ENCODE results near the gene CD79B. TPM values are rescaled to one million over a fixed set of nuclear protein-coding genes. Genes with fewer than 3 reads are reported as not detected.

The CD79B gene
- total and polyA plus RNA-seq, 10 of the 15 experiments (the other 5 are each of a cell fraction or from before 2014, with no cell fraction given) = 17.5 to 148 (median 79.1) TPM

DNA sequence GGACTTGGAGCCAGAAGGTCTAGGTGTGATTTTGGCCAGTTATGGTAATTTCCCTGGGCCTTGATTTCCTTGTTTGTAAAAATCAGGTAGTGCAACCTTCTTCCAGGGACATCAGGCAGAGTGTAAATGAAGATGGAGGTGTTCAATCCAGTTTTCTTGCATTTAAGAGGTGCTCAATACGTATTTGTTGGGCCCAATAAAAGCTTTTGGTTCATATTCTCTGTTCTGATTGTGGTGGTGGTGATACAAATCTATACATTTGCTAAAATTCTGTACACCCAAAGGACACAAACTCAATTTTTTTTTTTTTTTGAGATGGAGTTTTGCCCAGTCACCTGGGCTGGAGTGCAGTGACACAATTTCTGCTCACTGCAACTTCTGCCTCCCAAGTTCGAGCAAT is 6.0 kb downstream of the CD79B start:
- no peaks in the 10 kb centered on the region for H4K20me1 ChIP-seq (ENCODE audit: control insufficient read depth, insufficient read depth)
- ChIA-PET POLR2A (interaction anchor here (0.7 to 3.2 kb wide), 4 partner anchors 20 to 374 kb away, joined by 3 to 25 read pairs (median 4); partner anchors contain the start of gene ICAM2), RAD21 (ENCODE audit: unreplicated experiment) (interaction anchor here (0.9 to 3.0 kb wide), 5 partner anchors 20 to 207 kb away, joined by 3 to 29 read pairs (median 4); partner anchors contain the start of gene ICAM2), SMC1A (ENCODE audit: uncharacterized antibody, unreplicated experiment) (interaction anchor here (0.7 to 14.0 kb wide), 3 partner anchors 11 to 91 kb away, joined by 4 to 248 read pairs (median 4); no protein-coding TSS in a partner anchor), CTCF (interaction anchor here (1.2 to 17.4 kb wide), 5 partner anchors 20 to 207 kb away, joined by 3 to 481 read pairs (median 11); partner anchors contain the start of gene ICAM2)
- H3K4me3 ChIP-seq = no peak overlapping the region
- H3K27ac ChIP-seq (ENCODE audit: control insufficient read depth, insufficient read depth) = no peak overlapping the region; the same call in 1 of the 2 replicates
- in situ Hi-C loops (cut with MboI) = no loop called here
- TF ChIP-seq WRNIP1 (IDR thresholded peaks at IDR 0.05; ENCODE audit: borderline replicate concordance, low read depth, low read length) = no peak
- TF ChIP-seq MEF2A (IDR thresholded peaks at IDR 0.05; ENCODE audit: insufficient read depth, low read depth, low read length) = no peak
- no peak for TF ChIP-seq RCOR1 (conservative IDR thresholded peaks at IDR 0.05; ENCODE audit: low read depth, low read length)
- TF ChIP-seq, protein P1, sequence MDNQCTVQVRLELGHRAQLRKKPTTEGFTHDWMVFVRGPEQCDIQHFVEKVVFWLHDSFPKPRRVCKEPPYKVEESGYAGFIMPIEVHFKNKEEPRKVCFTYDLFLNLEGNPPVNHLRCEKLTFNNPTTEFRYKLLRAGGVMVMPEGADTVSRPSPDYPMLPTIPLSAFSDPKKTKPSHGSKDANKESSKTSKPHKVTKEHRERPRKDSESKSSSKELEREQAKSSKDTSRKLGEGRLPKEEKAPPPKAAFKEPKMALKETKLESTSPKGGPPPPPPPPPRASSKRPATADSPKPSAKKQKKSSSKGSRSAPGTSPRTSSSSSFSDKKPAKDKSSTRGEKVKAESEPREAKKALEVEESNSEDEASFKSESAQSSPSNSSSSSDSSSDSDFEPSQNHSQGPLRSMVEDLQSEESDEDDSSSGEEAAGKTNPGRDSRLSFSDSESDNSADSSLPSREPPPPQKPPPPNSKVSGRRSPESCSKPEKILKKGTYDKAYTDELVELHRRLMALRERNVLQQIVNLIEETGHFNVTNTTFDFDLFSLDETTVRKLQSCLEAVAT (IDR thresholded peaks at IDR 0.05) = no peak
- TF ChIP-seq EED (IDR thresholded peaks at IDR 0.05; ENCODE audit: low read depth) = no peak
- TF ChIP-seq MXI1 (IDR thresholded peaks at IDR 0.05; ENCODE audit: low read depth, low read length) = no peak
- no peak for TF ChIP-seq NR2C1 (IDR thresholded peaks at IDR 0.05)
- no peak for TF ChIP-seq EP300 (IDR thresholded peaks at IDR 0.05; ENCODE audit: borderline replicate concordance in 1 of 2, control insufficient read depth in 1 of 2, low read depth in 2 of 2, low read length in 2 of 2)
- no peak for TF ChIP-seq IRF4 (IDR thresholded peaks at IDR 0.05; ENCODE audit: low read depth, low read length)
- H3K27me3 ChIP-seq (replicated peaks in 1 of 2; ENCODE audit: control insufficient read depth in 2 of 2, insufficient read depth in 2 of 2, low read length in 1 of 2) = no peaks in the 10 kb centered on the region
- WGBS (ENCODE audit: insufficient coverage, insufficient replicate concordance, low lambda C conversion rate, missing lambda C conversion rate) = 93% methylated on average over 2 of the region's 2 CpGs
- no peak overlapping the region for H3K9ac ChIP-seq (ENCODE audit: control insufficient read depth, insufficient read depth, low read length)
- FAIRE-seq = no peak
- H3K36me3 ChIP-seq (ENCODE audit: control insufficient read depth in 2 of 2, insufficient read depth in 2 of 2, low read length in 1 of 2) = peaks cover 7 to 11% of the 10 kb centered on the region in 2 experiments; a peak in 2 of 4 replicates
- BruUV-seq (replicated peaks) = no TSS peak
- no peak overlapping the region; the same call in 1 of the 2 replicates for H2AFZ ChIP-seq (ENCODE audit: control insufficient read depth, low read depth, low read length)
- H3K4me2 ChIP-seq (ENCODE audit: control insufficient read depth, insufficient read depth) = no peak overlapping the region
- peaks cover 20% of the 10 kb centered on the region for H3K79me2 ChIP-seq (ENCODE audit: control insufficient read depth, insufficient read depth, low read length)
- no peak for DNase-seq (ENCODE audit: low read depth, low spot score)
- intact Hi-C loops (cut with micrococcal nuclease; ENCODE audit: unreplicated experiment) = no loop called here
- peaks cover 50% of the 10 kb centered on the region for H3K4me1 ChIP-seq (ENCODE audit: control insufficient read depth, insufficient read depth, low read length)
- H3K9me3 ChIP-seq (replicated peaks; ENCODE audit: control insufficient read depth, insufficient read depth, low read length) = no peaks in the 10 kb centered on the region
- no peak for ATAC-seq

Data from GM12878 (cell line).